Measurements from ENCODE around the gene CCDC13. TPM values are rescaled to one million over a fixed set of nuclear protein-coding genes. Genes with fewer than 3 reads are reported as not detected.
A peak's percentile ranks its signal among the peaks of the same experiment; 100 is the strongest.

The CCDC13 gene, protein sequence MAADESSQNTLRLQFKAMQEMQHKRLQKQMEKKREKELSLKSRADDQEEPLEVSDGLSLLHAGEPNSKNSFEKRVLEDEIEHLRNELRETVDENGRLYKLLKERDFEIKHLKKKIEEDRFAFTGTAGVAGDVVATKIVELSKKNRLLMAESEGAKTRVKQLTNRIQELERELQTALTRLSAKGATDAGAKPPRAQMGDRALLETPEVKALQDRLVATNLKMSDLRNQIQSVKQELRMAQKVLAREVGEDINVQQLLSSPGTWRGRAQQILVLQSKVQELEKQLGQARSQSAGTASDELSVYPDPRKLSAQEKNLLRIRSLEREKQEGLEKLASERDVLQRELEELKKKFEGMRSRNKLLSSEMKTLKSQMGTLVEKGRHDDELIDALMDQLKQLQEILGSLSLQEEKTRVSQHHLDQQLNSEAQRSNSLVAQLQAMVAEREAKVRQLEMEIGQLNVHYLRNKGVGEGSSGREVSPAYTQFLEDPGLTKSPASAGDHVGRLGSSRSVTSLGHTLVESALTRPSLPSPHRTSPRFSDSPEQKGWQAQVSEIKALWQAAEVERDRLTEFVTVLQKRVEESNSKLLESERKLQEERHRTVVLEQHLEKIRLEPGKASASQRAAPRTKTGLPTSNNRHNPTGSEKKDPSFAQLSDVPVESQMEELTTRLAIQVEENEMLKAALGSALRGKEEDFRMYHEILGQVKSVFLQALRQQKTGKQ
- total RNA-seq, result 1 to 10 TPM in 3 of 5 donors, under 1 TPM in 1, not detected in 1; 0.28 to 2.1 (median 1.3) TPM
- 0.83 TPM for total RNA-seq (2013)
- 0 to 0.37 (median 0.06) reads per million in 29 experiments for total RNA-seq

GRCh38 chr3:42772670-42773408 is at the start of gene CCDC13:
Gene CCDC13 (minus strand): TSS chr3:42773253. CDS start chr3:42758345, 14,908 bp downstream.
- WGBS (ENCODE audit: insufficient coverage), result 3% methylated on average over 57 of the region's 63 CpGs
- Histone ChIP-seq H3K36me3 (ENCODE audit: control insufficient read depth in 2 of 2, extremely low read depth in 1 of 2, insufficient read depth in 1 of 2, low read length in 1 of 2) (no peaks in the 10 kb centered on the region), H3K9me3 (no peaks in the 10 kb centered on the region), H3K27ac (ENCODE audit: low read length) (peak within 1 kb of the TSS; percentile 41), H3K27me3 (replicated peaks in 1 of 2; ENCODE audit: control insufficient read depth in 2 of 2, extremely low read depth in 1 of 2, insufficient read depth in 2 of 2, low read length in 1 of 2) (peaks cover 0 to 7% of the 10 kb centered on the region in 2 experiments), H3K4me3 (ENCODE audit: control insufficient read depth in 1 of 2, extremely low read depth in 1 of 2, low read length in 1 of 2) (peak within 1 kb of the TSS; percentile 51 to 62), H3K4me1 (ENCODE audit: control insufficient read depth in 1 of 2, extremely low read depth in 1 of 2, insufficient read depth in 2 of 2, low read length in 2 of 2) (peaks cover 0 to 11% of the 10 kb centered on the region in 2 experiments)
- H3K9me3 Mint-ChIP-seq, result peaks cover 0 to 5% (median 0%) of the 10 kb centered on the region in 3 donors
- H3K4me3 Mint-ChIP-seq, result peak within 1 kb of the TSS; percentile 83 to 90 (median 89)
- H3K36me3 Mint-ChIP-seq, result no peaks in the 10 kb centered on the region
- peaks cover 0 to 2% of the 10 kb centered on the region in 2 donors for H3K27me3 Mint-ChIP-seq
- DNase-seq (peak; percentile 58 to 89 (median 80)), ATAC-seq (replicated peaks in 1 of 4) (peak; percentile 86 to 93 (median 88))
- H3K27ac Mint-ChIP-seq, result peak within 1 kb of the TSS; percentile 59 to 69
- H3K4me1 Mint-ChIP-seq, result peaks cover 13 to 14% (median 14%) of the 10 kb centered on the region in 3 donors
- POLR2A ChIA-PET, result no interaction called here
- CTCF ChIA-PET, result no interaction called here

DNA sequence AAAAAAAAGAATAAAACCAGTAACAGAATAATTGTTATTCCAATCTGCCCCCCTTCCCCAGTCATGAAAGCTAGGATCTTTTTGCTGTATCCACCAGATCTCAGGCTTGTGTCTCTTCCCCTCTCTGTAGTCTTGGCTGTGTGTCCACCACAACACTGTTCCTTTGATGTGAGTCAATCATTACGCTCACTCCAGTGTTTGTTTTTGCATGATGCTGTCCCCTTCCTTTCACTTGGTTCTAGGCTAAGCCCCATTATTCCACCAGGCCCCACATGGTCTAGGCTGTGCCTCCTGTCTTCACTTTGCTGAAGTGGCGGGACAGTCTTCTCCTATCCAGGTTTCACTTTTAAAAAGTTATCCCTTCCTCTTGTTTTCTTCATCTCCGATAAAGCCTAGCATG is 49.8 kb upstream of the CCDC13 start:
- H3K27me3 ChIP-seq (replicated peaks in 1 of 2; ENCODE audit: control insufficient read depth in 2 of 2, extremely low read depth in 1 of 2, insufficient read depth in 2 of 2, low read length in 1 of 2), result peaks cover 0 to 4% of the 10 kb centered on the region in 2 experiments
- no peaks in the 10 kb centered on the region for H3K36me3 ChIP-seq (ENCODE audit: control insufficient read depth in 2 of 2, extremely low read depth in 1 of 2, insufficient read depth in 1 of 2, low read length in 1 of 2)
- ATAC-seq (replicated peaks in 1 of 4), result no peak
- Mint-ChIP-seq H3K27me3 (peaks cover 6 to 17% of the 10 kb centered on the region in 2 donors), H3K27ac (no peak overlapping the region), H3K4me3 (no peak overlapping the region), H3K9me3 (no peaks in the 10 kb centered on the region), H3K4me1 (no peaks in the 10 kb centered on the region), H3K36me3 (no peaks in the 10 kb centered on the region)
- ChIA-PET CTCF (no interaction called here), POLR2A (interaction anchor here in 1 of 2 donors (0.6 kb wide), 2 partner anchors 131 to 799 kb away, joined by 4 to 6 read pairs; no protein-coding TSS in a partner anchor)
- no peaks in the 10 kb centered on the region for H3K9me3 ChIP-seq
- no peak for DNase-seq
- H3K4me3 ChIP-seq (ENCODE audit: control insufficient read depth in 1 of 2, extremely low read depth in 1 of 2, low read length in 1 of 2), result no peak overlapping the region
- no peak overlapping the region for H3K27ac ChIP-seq (ENCODE audit: low read length)
- H3K4me1 ChIP-seq (ENCODE audit: control insufficient read depth in 1 of 2, extremely low read depth in 1 of 2, insufficient read depth in 2 of 2, low read length in 2 of 2), result no peaks in the 10 kb centered on the region
- WGBS (ENCODE audit: insufficient coverage), result 100% methylated on average over 2 of the region's 3 CpGs

GRCh38 chr3:42820746-42821051 is 47.6 kb upstream of the CCDC13 start:
- Mint-ChIP-seq H3K27me3 (peaks cover 2 to 3% of the 10 kb centered on the region in 2 donors), H3K4me3 (no peak overlapping the region), H3K36me3 (no peaks in the 10 kb centered on the region), H3K27ac (no peak overlapping the region), H3K4me1 (no peaks in the 10 kb centered on the region), H3K9me3 (no peaks in the 10 kb centered on the region)
- ChIA-PET CTCF (interaction anchor here in 1 of 2 donors (0.5 to 0.6 kb wide), 5 partner anchors 10 to 275 kb away, joined by 3 to 4 read pairs (median 3); partner anchors contain the start of gene HIGD1A), POLR2A (interaction anchor here (0.5 to 0.7 kb wide), 2 partner anchors 127 to 869 kb away, joined by 3 to 4 read pairs; no protein-coding TSS in a partner anchor)
- Histone ChIP-seq H3K36me3 (ENCODE audit: control insufficient read depth in 2 of 2, extremely low read depth in 1 of 2, insufficient read depth in 1 of 2, low read length in 1 of 2) (no peaks in the 10 kb centered on the region), H3K4me3 (ENCODE audit: control insufficient read depth in 1 of 2, extremely low read depth in 1 of 2, low read length in 1 of 2) (no peak overlapping the region), H3K9me3 (no peaks in the 10 kb centered on the region), H3K27ac (ENCODE audit: low read length) (no peak overlapping the region), H3K4me1 (ENCODE audit: control insufficient read depth in 1 of 2, extremely low read depth in 1 of 2, insufficient read depth in 2 of 2, low read length in 2 of 2) (no peaks in the 10 kb centered on the region), H3K27me3 (replicated peaks in 1 of 2; ENCODE audit: control insufficient read depth in 2 of 2, extremely low read depth in 1 of 2, insufficient read depth in 2 of 2, low read length in 1 of 2) (peaks cover 0 to 4% of the 10 kb centered on the region in 2 experiments)
- ATAC-seq (replicated peaks in 1 of 4) (no peak), DNase-seq (no peak)
- WGBS (ENCODE audit: insufficient coverage), result 87% methylated on average over 6 of the region's 6 CpGs

- Mint-ChIP-seq H3K27me3 (peaks cover 0 to 3% of the 10 kb centered on the region in 2 donors), H3K4me1 (no peaks in the 10 kb centered on the region), H3K27ac (no peak overlapping the region), H3K4me3 (no peak overlapping the region), H3K9me3 (no peaks in the 10 kb centered on the region), H3K36me3 (no peaks in the 10 kb centered on the region)
- H3K4me1 ChIP-seq (ENCODE audit: control insufficient read depth in 1 of 2, extremely low read depth in 1 of 2, insufficient read depth in 2 of 2, low read length in 2 of 2), result no peaks in the 10 kb centered on the region
- no peaks in the 10 kb centered on the region for H3K9me3 ChIP-seq
- H3K4me3 ChIP-seq (ENCODE audit: control insufficient read depth in 1 of 2, extremely low read depth in 1 of 2, low read length in 1 of 2), result no peak overlapping the region
- 86% methylated on average over 2 of the region's 2 CpGs for WGBS (ENCODE audit: insufficient coverage)
- peaks cover 0 to 4% of the 10 kb centered on the region in 2 experiments for H3K27me3 ChIP-seq (replicated peaks in 1 of 2; ENCODE audit: control insufficient read depth in 2 of 2, extremely low read depth in 1 of 2, insufficient read depth in 2 of 2, low read length in 1 of 2)
- DNase-seq, result no peak
- ChIA-PET POLR2A (no interaction called here), CTCF (interaction anchor here in 1 of 2 donors (0.5 kb wide), 1 partner anchor 1739 kb away, joined by 5 read pairs; no protein-coding TSS in a partner anchor)
- ATAC-seq (replicated peaks in 1 of 4), result no peak
- H3K27ac ChIP-seq (ENCODE audit: low read length), result no peak overlapping the region
- H3K36me3 ChIP-seq (ENCODE audit: control insufficient read depth in 2 of 2, extremely low read depth in 1 of 2, insufficient read depth in 1 of 2, low read length in 1 of 2), result no peaks in the 10 kb centered on the region
Measured at GRCh38 chr3:42819351-42819965, 46.4 kb upstream of the CCDC13 start.

DNA sequence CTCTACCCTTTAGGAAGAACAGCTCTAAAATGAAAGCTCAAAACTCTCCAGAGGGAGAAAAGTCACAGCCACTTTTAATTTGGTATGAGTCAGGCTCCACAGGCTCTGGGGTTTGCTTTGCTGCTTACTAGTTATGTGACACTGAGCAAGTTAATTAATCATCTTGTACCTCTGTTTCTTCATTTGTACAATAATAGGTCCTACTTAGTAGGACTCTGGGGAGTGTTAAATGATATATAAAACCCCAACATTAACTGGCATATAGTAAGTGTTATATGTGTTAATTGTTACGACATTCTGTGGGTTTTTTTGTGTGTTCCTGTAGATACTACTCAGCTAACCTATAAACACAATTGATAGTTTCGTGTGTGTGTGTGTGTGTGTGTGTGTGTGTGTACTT is 42.8 kb upstream of the CCDC13 start:
- H3K4me1 Mint-ChIP-seq, result no peaks in the 10 kb centered on the region
- Histone ChIP-seq H3K4me1 (ENCODE audit: control insufficient read depth in 1 of 2, extremely low read depth in 1 of 2, insufficient read depth in 2 of 2, low read length in 2 of 2) (no peaks in the 10 kb centered on the region), H3K36me3 (ENCODE audit: control insufficient read depth in 2 of 2, extremely low read depth in 1 of 2, insufficient read depth in 1 of 2, low read length in 1 of 2) (no peaks in the 10 kb centered on the region), H3K4me3 (ENCODE audit: control insufficient read depth in 1 of 2, extremely low read depth in 1 of 2, low read length in 1 of 2) (no peak overlapping the region), H3K27ac (ENCODE audit: low read length) (no peak overlapping the region), H3K9me3 (no peaks in the 10 kb centered on the region), H3K27me3 (replicated peaks in 1 of 2; ENCODE audit: control insufficient read depth in 2 of 2, extremely low read depth in 1 of 2, insufficient read depth in 2 of 2, low read length in 1 of 2) (no peaks in the 10 kb centered on the region)
- H3K4me3 Mint-ChIP-seq, result no peak overlapping the region
- ATAC-seq (replicated peaks in 1 of 4) (no peak), DNase-seq (no peak)
- ChIA-PET POLR2A (no interaction called here), CTCF (no interaction called here)
- H3K9me3 Mint-ChIP-seq, result no peaks in the 10 kb centered on the region
- no peaks in the 10 kb centered on the region for H3K36me3 Mint-ChIP-seq
- WGBS (ENCODE audit: insufficient coverage), result no CpG with 5 or more reads among the region's 2 CpGs
- H3K27ac Mint-ChIP-seq, result no peak overlapping the region
- peaks cover 0 to 3% of the 10 kb centered on the region in 2 donors for H3K27me3 Mint-ChIP-seq

Data from T-cell (primary cell).